Upper lobe of right lung (tissue), 1 donor: ENCODE measurements around the gene ANO1. TPM values are rescaled to one million over a fixed set of nuclear protein-coding genes. Genes with fewer than 3 reads are reported as not detected.

Experiments used
- ATAC-seq: fragments of 200-7000 bp; cut with Tn5 transposase; one replicate; pipeline ENCODE4 v1.9.1; 2020; ENCODE audit warnings: mild to moderate bottlenecking, moderate library complexity
- DNase-seq: peaks from one replicate; pipeline ENCODE4 v3.0.0-alpha.2; 2020
- H3K27ac ChIP-seq: fragments of 200-600 bp; one replicate; pipeline ENCODE4 v1.8.0; 2022
- H3K27me3 ChIP-seq: fragments of 200-600 bp; one replicate; pipeline ENCODE4 v1.8.0; 2022; ENCODE audit warnings: mild to moderate bottlenecking
- H3K36me3 ChIP-seq: fragments of 200-600 bp; one replicate; pipeline ENCODE4 v1.8.0; 2022
- H3K4me1 ChIP-seq: fragments of 200-600 bp; one replicate; pipeline ENCODE4 v1.8.0; 2022
- H3K4me3 ChIP-seq: fragments of 200-600 bp; one replicate; pipeline ENCODE4 v1.8.0; 2022; ENCODE audit warnings: mild to moderate bottlenecking
- H3K9me3 ChIP-seq: fragments of 200-600 bp; one replicate; pipeline ENCODE4 v1.8.0; 2022
- CTCF ChIP-seq: fragments of 200-600 bp; IDR thresholded peaks from one replicate; pipeline ENCODE4 v1.8.0; 2022; ENCODE audit warnings: antibody characterized with exemption
- intact Hi-C: fragments of 100-400 bp; cut with DNase I; formaldehyde crosslinking; loops from one replicate; pipeline ENCODE4 v1.11.0; 2022
- total RNA-seq: library from RNA; stranded (reverse); fragmentation: NEBNext Ultra II Directional; extraction: Animal tissue kit (Norgen Biotek cat#: 25700); gene quantifications from one replicate; pipeline ENCODE4 v1.2.1, GENCODE V29; 2021
- donor health status: DM: no; HTN: yes; CAD: no; lungs with severe emphysema.

The ANO1 gene
- total RNA-seq, 1 donor from 2014 or later, result 16.8 TPM

DNA sequence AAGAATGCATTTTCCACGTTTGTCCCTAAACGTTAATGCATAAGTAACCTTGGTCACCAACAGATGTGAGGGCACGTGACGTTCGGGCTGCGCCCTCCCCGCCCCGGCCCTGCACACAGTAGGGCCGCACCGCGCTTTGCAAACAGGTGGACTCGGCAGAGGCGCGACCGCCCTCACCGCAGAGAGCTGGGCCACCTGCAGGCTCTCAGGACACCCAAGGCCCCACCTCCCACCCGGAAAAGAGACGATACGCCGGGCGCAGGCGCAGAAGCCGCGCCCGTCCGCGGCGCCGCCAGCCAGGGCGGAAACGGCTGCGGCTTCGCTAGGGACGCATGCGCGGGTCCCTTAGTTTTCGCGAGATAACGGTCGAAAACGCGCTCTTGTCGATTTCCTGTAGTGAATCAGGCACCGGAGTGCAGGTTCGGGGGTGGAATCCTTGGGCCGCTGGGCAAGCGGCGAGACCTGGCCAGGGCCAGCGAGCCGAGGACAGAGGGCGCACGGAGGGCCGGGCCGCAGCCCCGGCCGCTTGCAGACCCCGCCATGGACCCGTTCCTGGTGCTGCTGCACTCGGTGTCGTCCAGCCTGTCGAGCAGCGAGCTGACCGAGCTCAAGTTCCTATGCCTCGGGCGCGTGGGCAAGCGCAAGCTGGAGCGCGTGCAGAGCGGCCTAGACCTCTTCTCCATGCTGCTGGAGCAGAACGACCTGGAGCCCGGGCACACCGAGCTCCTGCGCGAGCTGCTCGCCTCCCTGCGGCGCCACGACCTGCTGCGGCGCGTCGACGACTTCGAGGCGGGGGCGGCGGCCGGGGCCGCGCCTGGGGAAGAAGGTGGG lies 125.0 kb downstream of the ANO1 start, which contains the start of gene FADD:
Gene FADD, plus strand, starts transcription at position 377 of the 831 bp plus-strand sequence. Its CDS starts 164 bp downstream, at position 541.
- no peaks in the 10 kb centered on the region for H3K9me3 ChIP-seq
- TF ChIP-seq CTCF, result no peak
- no peaks in the 10 kb centered on the region for H3K27me3 ChIP-seq
- peak; percentile 88 for ATAC-seq
- peaks cover 21% of the 10 kb centered on the region for H3K36me3 ChIP-seq
- H3K4me3 ChIP-seq, result peak within 1 kb of the TSS; percentile 84
- intact Hi-C loops, result no loop called here
- peak; percentile 94 for DNase-seq
- peak within 1 kb of the TSS; percentile 93 for H3K27ac ChIP-seq
- peaks cover 16% of the 10 kb centered on the region for H3K4me1 ChIP-seq

- Histone ChIP-seq H3K27ac (peak overlapping the region; percentile 93), H3K4me1 (peaks cover 16% of the 10 kb centered on the region), H3K9me3 (no peaks in the 10 kb centered on the region), H3K36me3 (peaks cover 29% of the 10 kb centered on the region), H3K4me3 (peak overlapping the region; percentile 84), H3K27me3 (no peaks in the 10 kb centered on the region)
- no peak for TF ChIP-seq CTCF
- peak; percentile 62 for ATAC-seq
- intact Hi-C loops, result no loop called here
- peak; percentile 69 for DNase-seq
Measured at GRCh38 chr11:70203751-70204465, 125.8 kb downstream of the ANO1 start.

- H3K9me3 ChIP-seq, result no peaks in the 10 kb centered on the region
- H3K36me3 ChIP-seq, result peaks cover 34% of the 10 kb centered on the region
- peak overlapping the region; percentile 93 for H3K27ac ChIP-seq
- peaks cover 16% of the 10 kb centered on the region for H3K4me1 ChIP-seq
- ATAC-seq (no peak), DNase-seq (peak; percentile 58)
- H3K27me3 ChIP-seq, result no peaks in the 10 kb centered on the region
- intact Hi-C loops, result no loop called here
- no peak for TF ChIP-seq CTCF
- H3K4me3 ChIP-seq, result peak overlapping the region; percentile 84
Measured at GRCh38 chr11:70204466-70204799, 126.3 kb downstream of the ANO1 start.

- H3K36me3 ChIP-seq, result peaks cover 35% of the 10 kb centered on the region
Measured at GRCh38 chr11:70205049-70205725, 127.1 kb downstream of the ANO1 start.

More at GRCh38 chr11:70205049-70205725, 127.1 kb downstream of the ANO1 start:
- intact Hi-C loops, result no loop called here
- DNase-seq, result peak; percentile 51
- Histone ChIP-seq H3K4me3 (peak overlapping the region; percentile 84), H3K27me3 (no peaks in the 10 kb centered on the region), H3K27ac (no peak overlapping the region), H3K4me1 (peaks cover 16% of the 10 kb centered on the region), H3K9me3 (no peaks in the 10 kb centered on the region)
- no peak for TF ChIP-seq CTCF
- ATAC-seq, result no peak
